Neural cell (in vitro differentiated cells): ENCODE results near the gene CR1.

Source experiments
- CTCF ChIP-seq: fragments of 450-650 bp; IDR thresholded peaks from 2 replicates; pipeline ENCODE4 v1.5.1; 2014; ENCODE audit warnings: antibody characterized with exemption, mild to moderate bottlenecking, moderate library complexity; ENCODE audit not compliant: poor library complexity, severe bottlenecking
- EZH2 ChIP-seq: fragments of 200-600, 300-800 bp; shearing (Covaris generic), sonication (generic); IDR thresholded peaks from 2 replicates; pipeline ENCODE4 v1.6.1; 2014; ENCODE audit warnings: antibody characterized with exemption, low read length, borderline replicate concordance, mild to moderate bottlenecking; ENCODE audit not compliant: insufficient read depth, poor library complexity, severe bottlenecking
- RAD21 ChIP-seq: fragments of 450-650 bp; conservative IDR thresholded peaks from 2 replicates; pipeline ENCODE4 v1.6.1; 2014; ENCODE audit warnings: antibody characterized with exemption, mild to moderate bottlenecking, moderate library complexity

GRCh38 chr1:207501071-207501470 is 5.1 kb downstream of the CR1 start:
- TF ChIP-seq CTCF (no peak), EZH2 (no peak), RAD21 (no peak)
